ENCODE results near the gene CORO7. TPM values are rescaled to one million over a fixed set of nuclear protein-coding genes. Genes with fewer than 3 reads are reported as not detected.

The CORO7 gene
- total RNA-seq, 4 donors from 2014 or later: 17.9 to 53.7 (median 29.7) TPM

GRCh38 chr16:4320571-4321137 is 95.7 kb downstream of the CORO7 start:
- Histone ChIP-seq H3K4me1 (peaks cover 81 to 87% of the 10 kb centered on the region in 2 donors), H3K27ac (peak overlapping the region; percentile 36 to 94 (median 93)), H3K27me3 (no peaks in the 10 kb centered on the region), H3K9me3 (no peaks in the 10 kb centered on the region), H3K36me3 (no peaks in the 10 kb centered on the region), H3K4me3 (replicated peaks in 1 of 3) (no peak overlapping the region)
- 55 to 57% methylated on average over 5 to 14 of the region's 16 CpGs for WGBS, 2 donors
- no peak for DNase-seq
- TF ChIP-seq, protein P1, sequence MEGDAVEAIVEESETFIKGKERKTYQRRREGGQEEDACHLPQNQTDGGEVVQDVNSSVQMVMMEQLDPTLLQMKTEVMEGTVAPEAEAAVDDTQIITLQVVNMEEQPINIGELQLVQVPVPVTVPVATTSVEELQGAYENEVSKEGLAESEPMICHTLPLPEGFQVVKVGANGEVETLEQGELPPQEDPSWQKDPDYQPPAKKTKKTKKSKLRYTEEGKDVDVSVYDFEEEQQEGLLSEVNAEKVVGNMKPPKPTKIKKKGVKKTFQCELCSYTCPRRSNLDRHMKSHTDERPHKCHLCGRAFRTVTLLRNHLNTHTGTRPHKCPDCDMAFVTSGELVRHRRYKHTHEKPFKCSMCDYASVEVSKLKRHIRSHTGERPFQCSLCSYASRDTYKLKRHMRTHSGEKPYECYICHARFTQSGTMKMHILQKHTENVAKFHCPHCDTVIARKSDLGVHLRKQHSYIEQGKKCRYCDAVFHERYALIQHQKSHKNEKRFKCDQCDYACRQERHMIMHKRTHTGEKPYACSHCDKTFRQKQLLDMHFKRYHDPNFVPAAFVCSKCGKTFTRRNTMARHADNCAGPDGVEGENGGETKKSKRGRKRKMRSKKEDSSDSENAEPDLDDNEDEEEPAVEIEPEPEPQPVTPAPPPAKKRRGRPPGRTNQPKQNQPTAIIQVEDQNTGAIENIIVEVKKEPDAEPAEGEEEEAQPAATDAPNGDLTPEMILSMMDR (IDR thresholded peaks at IDR 0.05): no peak
- no peak for TF ChIP-seq POLR2A (IDR thresholded peaks at IDR 0.05)
- intact Hi-C loops (cut with DNase I): no loop called here

- no peaks in the 10 kb centered on the region for H3K36me3 ChIP-seq
- no peaks in the 10 kb centered on the region for H3K9me3 ChIP-seq
- no peak overlapping the region for H3K4me3 ChIP-seq (replicated peaks in 1 of 3)
- TF ChIP-seq, protein P1 (IDR thresholded peaks at IDR 0.05): no peak
- TF ChIP-seq POLR2A (IDR thresholded peaks at IDR 0.05): no peak
- DNase-seq: peak; percentile 53 to 62
- intact Hi-C loops (cut with DNase I): no loop called here
- H3K27me3 ChIP-seq: no peaks in the 10 kb centered on the region
- H3K4me1 ChIP-seq: peaks cover 76 to 80% of the 10 kb centered on the region in 2 donors
- WGBS, 2 donors: 31 to 40% methylated on average over 7 to 29 of the region's 37 CpGs
- H3K27ac ChIP-seq: peak overlapping the region; percentile 21 to 94 (median 93)
These were observed 96.7 kb downstream of the CORO7 start for GRCh38 chr16:4319454-4320421.

DNA sequence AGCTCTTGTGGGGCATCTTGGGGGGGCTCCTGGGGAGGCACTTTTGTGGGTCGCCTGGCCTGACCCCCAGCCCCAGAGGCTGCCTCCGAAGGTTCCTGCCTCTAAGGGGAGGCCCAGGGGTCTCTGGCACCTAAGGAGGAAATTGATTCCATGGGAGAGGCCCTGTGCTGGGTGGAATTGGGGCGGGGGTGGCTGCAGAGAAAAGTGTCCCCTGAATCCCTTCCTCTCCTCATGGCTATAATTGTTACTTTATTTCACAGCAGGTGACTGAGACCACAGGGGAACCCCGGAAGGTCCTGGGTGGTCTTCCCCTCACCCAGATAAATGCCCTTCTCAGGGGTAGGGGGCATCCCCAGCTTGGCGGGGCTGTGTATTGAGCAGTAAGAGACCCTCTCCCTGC is 97.4 kb downstream of the CORO7 start:
- H3K9me3 ChIP-seq: no peaks in the 10 kb centered on the region
- H3K27ac ChIP-seq: peak overlapping the region; percentile 86 to 94 (median 93)
- WGBS, 2 donors: 80 to 94% methylated on average over 2 to 5 of the region's 5 CpGs
- intact Hi-C loops (cut with DNase I): no loop called here
- TF ChIP-seq POLR2A (IDR thresholded peaks at IDR 0.05): no peak
- TF ChIP-seq, protein P1 (IDR thresholded peaks at IDR 0.05): no peak
- no peaks in the 10 kb centered on the region for H3K36me3 ChIP-seq
- H3K4me1 ChIP-seq: peaks cover 71 to 79% of the 10 kb centered on the region in 2 donors
- DNase-seq: no peak
- H3K27me3 ChIP-seq: no peaks in the 10 kb centered on the region
- no peak overlapping the region for H3K4me3 ChIP-seq (replicated peaks in 1 of 3)

- Histone ChIP-seq H3K27me3 (no peaks in the 10 kb centered on the region), H3K4me1 (peaks cover 66 to 78% of the 10 kb centered on the region in 2 donors), H3K9me3 (no peaks in the 10 kb centered on the region), H3K36me3 (no peaks in the 10 kb centered on the region), H3K27ac (peak overlapping the region; percentile 86 to 94 (median 93)), H3K4me3 (replicated peaks in 1 of 3) (no peak overlapping the region)
- intact Hi-C loops (cut with DNase I): no loop called here
- TF ChIP-seq POLR2A (IDR thresholded peaks at IDR 0.05): no peak
- TF ChIP-seq, protein P1 (IDR thresholded peaks at IDR 0.05): no peak
- no peak for DNase-seq
- WGBS, 2 donors: 47 to 57% methylated on average over 9 to 13 of the region's 13 CpGs
These were observed 97.9 kb downstream of the CORO7 start for GRCh38 chr16:4318451-4318910.
